Measurements from ENCODE around the gene POT1. TPM values are rescaled to one million over a fixed set of nuclear protein-coding genes. Genes with fewer than 3 reads are reported as not detected.

Gene POT1
- total and polyA plus RNA-seq, 9 donors = 13.2 to 25.5 (median 19.8) TPM

DNA sequence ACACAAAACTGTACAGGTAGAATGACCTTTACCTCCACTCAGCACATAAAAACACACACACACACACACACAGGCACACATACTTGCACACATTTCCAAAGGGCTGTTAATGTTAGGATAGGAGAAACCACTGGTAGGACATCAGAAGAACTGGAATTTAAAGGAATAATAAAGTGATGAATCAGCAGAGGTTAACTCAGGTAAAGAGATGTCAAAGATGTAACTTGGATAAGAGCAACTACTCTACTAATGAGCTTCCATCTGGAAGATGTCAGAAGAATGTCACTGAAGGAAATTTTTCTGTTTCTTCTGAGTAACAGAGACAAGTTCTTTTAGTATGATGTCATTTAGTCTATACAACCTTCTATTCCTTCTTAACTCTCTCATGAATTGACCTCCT is 137.6 kb downstream of the POT1 start:
- no peak for DNase-seq
- Histone ChIP-seq H3K27me3 (ENCODE audit: control insufficient read depth, insufficient read depth, low read length) (no peaks in the 10 kb centered on the region), H3K27ac (ENCODE audit: low read length) (no peak overlapping the region), H3K4me1 (ENCODE audit: control insufficient read depth, insufficient read depth, low read length) (no peaks in the 10 kb centered on the region), H3K9me3 (replicated peaks; ENCODE audit: control insufficient read depth, low read depth, low read length) (no peaks in the 10 kb centered on the region), H3K36me3 (ENCODE audit: control insufficient read depth, insufficient read depth, low read length) (no peaks in the 10 kb centered on the region), H3K4me3 (ENCODE audit: low read length) (no peak overlapping the region)

GRCh38 chr7:124791426-124791825 is 138.2 kb downstream of the POT1 start:
- DNase-seq = peak; percentile 1
- WGBS (ENCODE audit: insufficient coverage) = 73% methylated on average over 1 of the region's 4 CpGs

DNA sequence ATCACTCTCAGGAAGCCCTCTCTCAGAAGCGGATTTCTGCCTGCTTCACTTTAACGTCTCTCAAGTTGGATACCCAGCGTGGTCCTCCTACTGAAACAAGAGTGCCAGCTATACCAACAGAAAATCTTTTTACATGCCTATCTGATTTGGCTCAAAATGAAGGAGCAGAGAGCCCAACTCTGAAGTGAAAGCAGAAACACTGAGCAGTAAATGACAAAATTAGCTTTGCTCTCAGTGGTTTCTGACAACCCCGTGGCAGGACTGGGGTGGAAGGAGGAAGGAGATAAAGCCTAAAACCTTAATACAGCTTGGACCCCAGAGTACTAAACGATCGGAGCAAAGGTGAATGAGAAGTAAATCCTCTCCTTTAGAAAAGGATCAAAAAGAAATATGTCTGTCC is 139.0 kb downstream of the POT1 start:
- WGBS (ENCODE audit: insufficient coverage) = 70% methylated on average over 2 of the region's 6 CpGs
- no peak for DNase-seq
- Histone ChIP-seq H3K36me3 (ENCODE audit: control insufficient read depth, insufficient read depth, low read length) (no peaks in the 10 kb centered on the region), H3K27ac (ENCODE audit: low read length) (no peak overlapping the region), H3K27me3 (ENCODE audit: control insufficient read depth, insufficient read depth, low read length) (no peaks in the 10 kb centered on the region), H3K4me3 (ENCODE audit: low read length) (no peak overlapping the region), H3K4me1 (ENCODE audit: control insufficient read depth, insufficient read depth, low read length) (no peaks in the 10 kb centered on the region), H3K9me3 (replicated peaks; ENCODE audit: control insufficient read depth, low read depth, low read length) (no peaks in the 10 kb centered on the region)

More at GRCh38 chr7:124791426-124791825, 138.2 kb downstream of the POT1 start:
- H3K4me3 ChIP-seq (ENCODE audit: low read length) = no peak overlapping the region
- no peaks in the 10 kb centered on the region for H3K27me3 ChIP-seq (ENCODE audit: control insufficient read depth, insufficient read depth, low read length)
- H3K36me3 ChIP-seq (ENCODE audit: control insufficient read depth, insufficient read depth, low read length) = no peaks in the 10 kb centered on the region
- no peaks in the 10 kb centered on the region for H3K9me3 ChIP-seq (replicated peaks; ENCODE audit: control insufficient read depth, low read depth, low read length)
- H3K27ac ChIP-seq (ENCODE audit: low read length) = no peak overlapping the region
- H3K4me1 ChIP-seq (ENCODE audit: control insufficient read depth, insufficient read depth, low read length) = no peaks in the 10 kb centered on the region

GRCh38 chr7:124785994-124786393 is 143.6 kb downstream of the POT1 start:
- H3K27me3 ChIP-seq (ENCODE audit: control insufficient read depth, insufficient read depth, low read length) = no peaks in the 10 kb centered on the region
- no peak overlapping the region for H3K27ac ChIP-seq (ENCODE audit: low read length)
- no peaks in the 10 kb centered on the region for H3K36me3 ChIP-seq (ENCODE audit: control insufficient read depth, insufficient read depth, low read length)
- no peaks in the 10 kb centered on the region for H3K4me1 ChIP-seq (ENCODE audit: control insufficient read depth, insufficient read depth, low read length)
- WGBS (ENCODE audit: insufficient coverage) = no CpG with 5 or more reads among the region's 6 CpGs
- DNase-seq = no peak
- H3K9me3 ChIP-seq (replicated peaks; ENCODE audit: control insufficient read depth, low read depth, low read length) = no peaks in the 10 kb centered on the region
- H3K4me3 ChIP-seq (ENCODE audit: low read length) = no peak overlapping the region

DNA sequence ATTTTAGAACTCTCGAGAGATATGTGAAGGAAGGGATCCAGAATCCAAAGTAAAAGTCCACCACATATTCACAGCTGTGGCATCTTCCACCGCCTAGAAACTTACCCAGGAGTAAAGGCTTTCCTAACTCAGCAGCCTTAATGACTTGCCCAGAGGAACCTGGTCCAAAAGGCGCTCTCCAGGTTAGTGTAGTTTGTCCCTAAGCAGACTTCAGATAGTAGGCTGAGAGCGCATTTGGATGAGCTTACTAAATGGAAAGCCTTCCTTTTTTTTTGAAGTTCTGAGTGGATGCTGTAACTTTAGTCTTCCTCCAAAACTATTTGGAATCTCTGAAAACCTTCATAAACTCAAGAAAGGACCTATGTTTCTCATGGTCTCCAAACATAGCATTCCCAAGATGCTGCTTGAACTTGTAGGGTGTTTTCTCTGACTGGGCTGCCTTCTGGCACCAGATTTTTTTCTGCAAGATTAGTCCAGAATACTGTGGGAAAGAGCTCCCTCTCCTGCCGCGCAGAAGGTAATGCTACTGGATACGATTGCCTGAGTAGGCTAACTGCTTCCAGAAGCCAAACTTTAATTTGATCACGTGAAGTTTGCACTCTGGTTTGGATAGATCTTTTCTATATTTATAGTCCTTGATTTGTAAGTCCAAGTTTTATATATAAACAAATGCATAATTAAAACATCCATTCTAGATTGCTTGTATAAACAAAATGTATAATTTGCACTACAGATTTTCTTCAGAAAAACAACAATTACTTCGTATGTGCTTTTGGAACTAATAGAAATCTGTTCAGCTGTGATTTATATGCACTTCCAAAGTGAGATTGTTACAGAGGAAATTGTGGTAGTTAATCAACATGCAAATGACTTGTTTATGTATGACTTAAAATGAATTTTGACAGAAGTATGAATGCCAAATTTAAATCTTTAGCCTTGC is 144.5 kb downstream of the POT1 start:
- H3K9me3 ChIP-seq (replicated peaks; ENCODE audit: control insufficient read depth, low read depth, low read length) = no peaks in the 10 kb centered on the region
- no peak overlapping the region for H3K27ac ChIP-seq (ENCODE audit: low read length)
- no peak overlapping the region for H3K4me3 ChIP-seq (ENCODE audit: low read length)
- no CpG with 5 or more reads among the region's 9 CpGs for WGBS (ENCODE audit: insufficient coverage)
- DNase-seq = peak; percentile 76
- no peaks in the 10 kb centered on the region for H3K36me3 ChIP-seq (ENCODE audit: control insufficient read depth, insufficient read depth, low read length)
- no peaks in the 10 kb centered on the region for H3K4me1 ChIP-seq (ENCODE audit: control insufficient read depth, insufficient read depth, low read length)
- H3K27me3 ChIP-seq (ENCODE audit: control insufficient read depth, insufficient read depth, low read length) = no peaks in the 10 kb centered on the region

GRCh38 chr7:124783271-124783670 is 146.4 kb downstream of the POT1 start:
- no peak overlapping the region for H3K4me3 ChIP-seq (ENCODE audit: low read length)
- no peaks in the 10 kb centered on the region for H3K27me3 ChIP-seq (ENCODE audit: control insufficient read depth, insufficient read depth, low read length)
- H3K27ac ChIP-seq (ENCODE audit: low read length) = no peak overlapping the region
- H3K36me3 ChIP-seq (ENCODE audit: control insufficient read depth, insufficient read depth, low read length) = no peaks in the 10 kb centered on the region
- 93% methylated on average over 3 of the region's 5 CpGs for WGBS (ENCODE audit: insufficient coverage)
- H3K9me3 ChIP-seq (replicated peaks; ENCODE audit: control insufficient read depth, low read depth, low read length) = no peaks in the 10 kb centered on the region
- DNase-seq = no peak
- no peaks in the 10 kb centered on the region for H3K4me1 ChIP-seq (ENCODE audit: control insufficient read depth, insufficient read depth, low read length)

GRCh38 chr7:124781907-124782734 is 147.5 kb downstream of the POT1 start:
- no peak for DNase-seq
- Histone ChIP-seq H3K27me3 (ENCODE audit: control insufficient read depth, insufficient read depth, low read length) (no peaks in the 10 kb centered on the region), H3K4me3 (ENCODE audit: low read length) (no peak overlapping the region), H3K27ac (ENCODE audit: low read length) (no peak overlapping the region), H3K36me3 (ENCODE audit: control insufficient read depth, insufficient read depth, low read length) (no peaks in the 10 kb centered on the region), H3K4me1 (ENCODE audit: control insufficient read depth, insufficient read depth, low read length) (no peaks in the 10 kb centered on the region), H3K9me3 (replicated peaks; ENCODE audit: control insufficient read depth, low read depth, low read length) (no peaks in the 10 kb centered on the region)
- 51% methylated on average over 4 of the region's 12 CpGs for WGBS (ENCODE audit: insufficient coverage)

DNA sequence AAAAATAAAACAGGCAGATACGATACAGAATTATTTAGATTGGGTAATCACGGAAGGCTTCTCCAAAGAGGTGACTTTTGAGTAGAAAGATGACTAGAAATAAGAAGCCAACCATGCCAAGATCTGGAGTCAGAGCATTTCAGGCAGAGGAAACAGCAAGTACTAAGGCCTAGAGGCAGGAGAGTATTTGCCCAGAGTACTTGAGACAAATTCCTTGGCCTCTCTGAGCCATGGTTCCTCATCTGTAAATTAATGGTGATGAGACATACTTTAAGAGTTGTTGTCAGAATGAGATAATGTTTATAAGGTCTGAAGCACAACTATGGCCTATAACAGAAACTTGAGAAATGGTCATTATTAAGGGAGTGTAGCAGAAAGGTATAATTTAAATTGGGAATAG is 148.2 kb downstream of the POT1 start:
- Histone ChIP-seq H3K27me3 (ENCODE audit: control insufficient read depth, insufficient read depth, low read length) (no peaks in the 10 kb centered on the region), H3K27ac (ENCODE audit: low read length) (no peak overlapping the region), H3K9me3 (replicated peaks; ENCODE audit: control insufficient read depth, low read depth, low read length) (no peaks in the 10 kb centered on the region), H3K4me1 (ENCODE audit: control insufficient read depth, insufficient read depth, low read length) (no peaks in the 10 kb centered on the region), H3K36me3 (ENCODE audit: control insufficient read depth, insufficient read depth, low read length) (no peaks in the 10 kb centered on the region), H3K4me3 (ENCODE audit: low read length) (no peak overlapping the region)
- 100% methylated on average over 1 of the region's 2 CpGs for WGBS (ENCODE audit: insufficient coverage)
- no peak for DNase-seq

GRCh38 chr7:124780608-124781007 is 149.0 kb downstream of the POT1 start:
- Histone ChIP-seq H3K4me3 (ENCODE audit: low read length) (no peak overlapping the region), H3K27me3 (ENCODE audit: control insufficient read depth, insufficient read depth, low read length) (no peaks in the 10 kb centered on the region), H3K4me1 (ENCODE audit: control insufficient read depth, insufficient read depth, low read length) (no peaks in the 10 kb centered on the region), H3K27ac (ENCODE audit: low read length) (no peak overlapping the region), H3K36me3 (ENCODE audit: control insufficient read depth, insufficient read depth, low read length) (no peaks in the 10 kb centered on the region), H3K9me3 (replicated peaks; ENCODE audit: control insufficient read depth, low read depth, low read length) (no peaks in the 10 kb centered on the region)
- no peak for DNase-seq
- WGBS (ENCODE audit: insufficient coverage) = 80% methylated on average over 1 of the region's 1 CpG

DNA sequence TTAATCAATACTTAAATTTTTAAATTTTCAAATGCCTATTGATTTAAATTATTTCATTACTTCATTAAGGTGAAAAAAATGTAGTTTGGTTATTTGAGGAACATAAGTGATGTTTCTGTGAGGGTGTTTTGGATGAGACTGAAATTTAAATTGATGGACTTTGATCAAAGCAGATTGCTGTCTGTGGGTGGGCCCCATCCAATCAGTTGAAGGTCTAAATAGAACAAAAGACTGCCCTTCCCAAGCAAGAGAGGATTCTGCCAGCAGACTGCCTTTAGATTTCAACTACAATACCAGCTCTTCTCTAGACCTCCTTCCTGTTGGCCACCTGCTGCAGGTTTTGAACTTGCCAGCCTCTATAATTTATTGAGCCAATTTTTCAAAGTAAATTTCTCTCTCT is 149.6 kb downstream of the POT1 start:
- Histone ChIP-seq H3K9me3 (replicated peaks; ENCODE audit: control insufficient read depth, low read depth, low read length) (no peaks in the 10 kb centered on the region), H3K4me3 (ENCODE audit: low read length) (no peak overlapping the region), H3K27me3 (ENCODE audit: control insufficient read depth, insufficient read depth, low read length) (no peaks in the 10 kb centered on the region), H3K4me1 (ENCODE audit: control insufficient read depth, insufficient read depth, low read length) (no peaks in the 10 kb centered on the region), H3K27ac (ENCODE audit: low read length) (no peak overlapping the region), H3K36me3 (ENCODE audit: control insufficient read depth, insufficient read depth, low read length) (no peaks in the 10 kb centered on the region)
- no peak for DNase-seq
